GM12864 (cell line): ENCODE data around the gene HDAC9.

Experiments
- DNase-seq: peaks from one replicate; pipeline ENCODE4 v3.0.0-alpha.2; 2011; ENCODE audit warnings: low read depth
- H3K4me3 ChIP-seq: 2 replicates; pipeline ENCODE4 v1.5.1; 2011; ENCODE audit warnings: mild to moderate bottlenecking, low read depth, low read length, control low read depth
- TF ChIP-seq, protein P1 (sequence below): IDR thresholded peaks from 2 replicates; pipeline ENCODE4 v1.5.1; 2011; ENCODE audit warnings: low read depth, mild to moderate bottlenecking, moderate library complexity, low read length, control low read depth, inconsistent platforms; ENCODE audit errors: missing control alignments

The HDAC9 gene

DNA sequence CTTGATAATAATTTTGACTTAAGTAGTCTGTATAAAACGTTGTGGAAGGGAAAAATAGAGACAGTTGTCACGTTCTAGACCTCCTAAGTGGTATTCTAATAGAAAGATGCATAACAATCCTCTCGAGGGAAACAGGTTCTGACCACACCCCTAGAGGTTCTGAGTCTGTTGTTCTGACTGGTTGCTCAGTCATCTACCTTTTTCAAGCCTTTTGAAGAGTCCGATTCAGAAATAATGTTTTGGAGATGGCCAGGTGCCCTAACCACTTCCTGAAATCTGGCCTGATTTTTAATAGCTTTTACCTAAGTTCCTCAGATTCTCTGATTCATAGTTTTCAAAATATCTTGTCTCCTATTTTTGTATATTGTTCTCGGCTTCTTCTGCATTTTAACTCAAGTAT is 175.6 kb downstream of the HDAC9 start:
- TF ChIP-seq, protein P1, sequence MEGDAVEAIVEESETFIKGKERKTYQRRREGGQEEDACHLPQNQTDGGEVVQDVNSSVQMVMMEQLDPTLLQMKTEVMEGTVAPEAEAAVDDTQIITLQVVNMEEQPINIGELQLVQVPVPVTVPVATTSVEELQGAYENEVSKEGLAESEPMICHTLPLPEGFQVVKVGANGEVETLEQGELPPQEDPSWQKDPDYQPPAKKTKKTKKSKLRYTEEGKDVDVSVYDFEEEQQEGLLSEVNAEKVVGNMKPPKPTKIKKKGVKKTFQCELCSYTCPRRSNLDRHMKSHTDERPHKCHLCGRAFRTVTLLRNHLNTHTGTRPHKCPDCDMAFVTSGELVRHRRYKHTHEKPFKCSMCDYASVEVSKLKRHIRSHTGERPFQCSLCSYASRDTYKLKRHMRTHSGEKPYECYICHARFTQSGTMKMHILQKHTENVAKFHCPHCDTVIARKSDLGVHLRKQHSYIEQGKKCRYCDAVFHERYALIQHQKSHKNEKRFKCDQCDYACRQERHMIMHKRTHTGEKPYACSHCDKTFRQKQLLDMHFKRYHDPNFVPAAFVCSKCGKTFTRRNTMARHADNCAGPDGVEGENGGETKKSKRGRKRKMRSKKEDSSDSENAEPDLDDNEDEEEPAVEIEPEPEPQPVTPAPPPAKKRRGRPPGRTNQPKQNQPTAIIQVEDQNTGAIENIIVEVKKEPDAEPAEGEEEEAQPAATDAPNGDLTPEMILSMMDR, result no peak
- H3K4me3 ChIP-seq, result no peak overlapping the region
- DNase-seq, result no peak

GRCh38 chr7:18675579-18675978 is 180.0 kb downstream of the HDAC9 start:
- no peak for DNase-seq
- no peak overlapping the region for H3K4me3 ChIP-seq
- TF ChIP-seq, protein P1, result no peak

DNA sequence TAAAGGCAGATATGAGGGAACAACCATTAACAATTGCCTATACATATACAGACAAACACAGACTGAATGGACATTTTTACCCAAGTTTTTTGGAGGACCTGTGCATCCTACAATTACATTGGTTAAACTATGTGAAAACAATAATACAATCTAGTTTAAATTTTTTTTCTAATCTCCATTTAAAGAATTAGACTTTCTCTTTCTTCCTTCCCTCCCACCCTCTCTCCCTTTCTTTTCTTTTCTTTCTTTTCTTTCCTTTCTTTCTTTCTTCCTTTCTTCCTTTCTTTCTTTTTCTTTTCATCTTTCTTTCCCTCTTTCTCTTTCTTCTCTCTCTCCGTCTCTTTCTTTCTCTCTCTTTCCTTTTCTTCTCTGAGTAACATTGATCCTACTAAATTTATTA is 183.7 kb downstream of the HDAC9 start:
- no peak overlapping the region for H3K4me3 ChIP-seq
- no peak for DNase-seq
- TF ChIP-seq, protein P1, result no peak

DNA sequence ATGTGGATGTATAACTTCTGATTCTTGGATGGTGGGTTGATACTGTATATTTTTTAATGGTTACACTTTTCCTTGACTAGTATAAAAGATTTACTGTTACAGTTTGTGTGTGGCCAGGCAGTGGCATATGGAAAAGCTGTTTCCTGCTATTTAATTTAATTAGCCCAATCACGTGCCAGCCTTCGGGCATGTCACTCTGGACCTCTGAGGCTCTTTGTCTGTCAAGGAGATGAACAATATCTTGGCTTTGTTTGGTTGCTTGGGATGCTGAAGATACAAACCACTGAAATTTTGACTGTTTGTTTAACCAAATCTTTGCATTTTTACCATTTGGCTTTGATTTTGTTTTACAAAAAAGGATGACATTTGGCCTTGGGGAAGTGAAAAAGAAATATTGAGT is 185.0 kb downstream of the HDAC9 start:
- DNase-seq, result no peak
- no peak overlapping the region for H3K4me3 ChIP-seq
- TF ChIP-seq, protein P1, result no peak

DNA sequence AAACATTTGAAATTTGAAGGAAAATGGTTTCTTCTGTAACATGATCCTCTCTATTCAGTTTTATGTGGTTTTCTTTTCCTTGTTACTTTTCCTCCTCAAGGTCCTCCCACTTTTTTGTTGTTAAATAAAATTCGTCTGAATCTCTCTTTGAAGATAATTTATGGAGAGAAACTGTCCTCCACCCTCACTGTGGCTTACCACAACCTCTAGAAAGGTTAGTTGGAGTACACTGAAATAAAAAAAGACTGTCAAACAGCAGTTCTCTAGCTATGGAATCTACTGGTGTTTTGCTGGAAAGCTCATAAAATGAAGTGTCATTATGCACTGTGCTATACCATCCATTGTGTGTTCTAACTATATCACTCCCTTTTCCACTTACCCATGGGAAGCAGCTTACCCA is 189.4 kb downstream of the HDAC9 start:
- TF ChIP-seq, protein P1, result no peak
- DNase-seq, result no peak
- H3K4me3 ChIP-seq, result no peak overlapping the region

DNA sequence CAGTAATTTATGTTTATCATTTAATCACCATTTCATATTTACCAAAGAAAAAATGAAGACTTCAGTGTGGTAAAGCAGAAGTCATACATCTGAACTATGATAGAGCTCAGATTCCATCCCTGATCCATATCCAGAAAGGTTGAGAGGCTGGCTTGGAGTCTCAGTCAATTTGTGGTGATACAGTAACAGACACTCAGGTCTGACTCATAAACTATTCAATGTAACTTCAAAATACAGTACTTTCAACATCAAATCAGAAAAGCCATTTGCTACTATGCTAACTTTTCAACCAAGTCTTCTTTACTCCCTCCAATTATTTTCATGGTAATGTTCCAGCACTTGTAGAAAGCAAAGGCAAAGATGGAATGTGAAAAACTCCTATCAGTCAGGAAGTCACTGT is 190.4 kb downstream of the HDAC9 start:
- H3K4me3 ChIP-seq, result no peak overlapping the region
- no peak for DNase-seq
- TF ChIP-seq, protein P1, result no peak

DNA sequence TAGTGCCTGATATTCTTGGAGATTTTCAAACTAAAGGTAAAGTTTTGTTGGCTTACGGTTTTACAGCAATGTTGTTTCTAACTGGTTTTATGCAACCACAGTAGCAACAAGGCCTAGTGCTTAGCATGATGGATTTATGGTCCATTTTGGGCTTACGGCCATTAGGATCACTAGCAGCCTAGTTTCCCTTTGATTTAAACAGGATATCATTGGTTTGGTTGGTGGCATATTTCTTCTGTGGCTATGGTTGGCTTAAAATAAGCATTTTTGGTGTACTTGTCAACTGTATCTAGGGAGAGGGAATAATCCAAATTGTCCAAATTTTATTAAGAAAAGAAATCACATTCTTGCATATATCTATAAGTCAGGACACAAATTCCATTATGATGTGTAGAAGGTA is 194.0 kb downstream of the HDAC9 start:
- H3K4me3 ChIP-seq, result no peak overlapping the region
- TF ChIP-seq, protein P1, result no peak
- DNase-seq, result no peak
